HL-60 (cell line): Measurements from ENCODE around the gene SLC7A4.

Source experiments
- POLR2AphosphoS5 ChIP-seq: IDR thresholded peaks from 2 replicates; pipeline ENCODE4 v1.6.1; 2012; ENCODE audit warnings: low read depth
- SPI1 ChIP-seq: IDR thresholded peaks from 2 replicates; pipeline ENCODE4 v1.6.1; 2012; ENCODE audit warnings: low read depth, mild to moderate bottlenecking, borderline replicate concordance
- TF ChIP-seq, protein P1 (sequence below): IDR thresholded peaks from one replicate; pipeline ENCODE4 v1.5.1; 2011; ENCODE audit warnings: low read length, control low read depth, inconsistent platforms; ENCODE audit not compliant: insufficient read depth

DNA sequence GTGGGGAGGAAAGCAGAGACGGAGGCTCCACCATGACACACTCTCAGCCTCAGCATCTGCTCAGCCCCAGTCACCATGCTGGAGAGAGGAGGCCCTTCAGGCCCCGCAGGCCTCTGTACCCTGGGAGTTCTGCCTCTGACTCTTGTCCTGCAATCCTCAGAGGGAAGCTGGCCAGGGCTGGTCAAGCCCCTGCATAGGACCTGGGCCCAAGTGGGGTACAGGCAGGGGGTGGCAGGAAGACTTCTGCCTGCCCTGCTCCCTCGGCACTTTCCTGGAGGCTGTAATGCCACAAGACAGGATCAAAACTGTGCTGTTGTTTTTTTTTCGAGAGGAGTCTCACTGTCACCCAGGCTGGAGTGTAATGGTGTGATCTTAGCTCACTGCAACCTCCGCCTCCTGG lies 47.1 kb upstream of the SLC7A4 start:
- TF ChIP-seq, protein P1, sequence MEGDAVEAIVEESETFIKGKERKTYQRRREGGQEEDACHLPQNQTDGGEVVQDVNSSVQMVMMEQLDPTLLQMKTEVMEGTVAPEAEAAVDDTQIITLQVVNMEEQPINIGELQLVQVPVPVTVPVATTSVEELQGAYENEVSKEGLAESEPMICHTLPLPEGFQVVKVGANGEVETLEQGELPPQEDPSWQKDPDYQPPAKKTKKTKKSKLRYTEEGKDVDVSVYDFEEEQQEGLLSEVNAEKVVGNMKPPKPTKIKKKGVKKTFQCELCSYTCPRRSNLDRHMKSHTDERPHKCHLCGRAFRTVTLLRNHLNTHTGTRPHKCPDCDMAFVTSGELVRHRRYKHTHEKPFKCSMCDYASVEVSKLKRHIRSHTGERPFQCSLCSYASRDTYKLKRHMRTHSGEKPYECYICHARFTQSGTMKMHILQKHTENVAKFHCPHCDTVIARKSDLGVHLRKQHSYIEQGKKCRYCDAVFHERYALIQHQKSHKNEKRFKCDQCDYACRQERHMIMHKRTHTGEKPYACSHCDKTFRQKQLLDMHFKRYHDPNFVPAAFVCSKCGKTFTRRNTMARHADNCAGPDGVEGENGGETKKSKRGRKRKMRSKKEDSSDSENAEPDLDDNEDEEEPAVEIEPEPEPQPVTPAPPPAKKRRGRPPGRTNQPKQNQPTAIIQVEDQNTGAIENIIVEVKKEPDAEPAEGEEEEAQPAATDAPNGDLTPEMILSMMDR: no peak
- TF ChIP-seq POLR2AphosphoS5 (no peak), SPI1 (no peak)
